Aorta (tissue), 5 donors: ENCODE data around the gene SCML1. TPM values are rescaled to one million over a fixed set of nuclear protein-coding genes. Genes with fewer than 3 reads are reported as not detected.
A peak's percentile ranks its signal among the peaks of the same experiment; 100 is the strongest.
"Not testable (repeated sequence)": the region's sequence is repeated elsewhere in the genome, so short reads cannot be mapped to it uniquely, and the experiment has no call there.

Experiments
- ATAC-seq: fragments of 200-7000 bp; cut with Tn5 transposase; one replicate; pipeline ENCODE4 v1.9.1; 2022; ENCODE audit warnings: moderate library complexity; ENCODE audit not compliant: low FRiP score
- DNase-seq, 2 donors: peaks; one replicate each; pipeline ENCODE4 v3.0.0-alpha.2; 2020
- H3K27ac ChIP-seq, 2 donors: one replicate each; pipeline ENCODE4 v1.5.1; 2013; ENCODE audit warnings: low read length in 2 of 2, mild to moderate bottlenecking in 2 of 2, moderate library complexity in 2 of 2, control low read depth in 1 of 2, inconsistent platforms in 1 of 2, low read depth in 1 of 2
- H3K27me3 ChIP-seq, 2 donors: one replicate each; pipeline ENCODE4 v1.6.1; 2013; ENCODE audit warnings: control low read depth in 1 of 2, low read length in 1 of 2, mild to moderate bottlenecking in 1 of 2, moderate library complexity in 1 of 2; ENCODE audit not compliant: insufficient read depth in 2 of 2, control insufficient read depth in 1 of 2
- H3K36me3 ChIP-seq, 2 donors: one replicate each; pipeline ENCODE4 v1.6.1; 2013; ENCODE audit warnings: control low read depth in 1 of 2, low read length in 1 of 2, mild to moderate bottlenecking in 1 of 2; ENCODE audit not compliant: insufficient read depth in 2 of 2, control insufficient read depth in 1 of 2
- H3K4me1 ChIP-seq, 2 donors: one replicate each; pipeline ENCODE4 v1.6.1; 2013; ENCODE audit warnings: low read length in 2 of 2, control low read depth in 1 of 2, mild to moderate bottlenecking in 1 of 2, moderate library complexity in 1 of 2; ENCODE audit not compliant: insufficient read depth in 2 of 2, control insufficient read depth in 1 of 2
- H3K4me3 ChIP-seq, 2 donors: one replicate each; pipeline ENCODE4 v1.5.1; 2013; ENCODE audit warnings: low read length in 2 of 2, control low read depth in 1 of 2, mild to moderate bottlenecking in 1 of 2
- H3K9me3 ChIP-seq: one replicate; pipeline ENCODE4 v1.6.1; 2013; ENCODE audit warnings: mild to moderate bottlenecking, low read length; ENCODE audit not compliant: control insufficient read depth
- WGBS, 2 donors: extraction: QIAGEN DNeasy Blood & Tissue Kit; methylation state at CpG; one replicate each; pipeline ENCODE4 v1.1.7; 2013; 5-methylcytosine and 5-hydroxymethylcytosine counted together
- intact Hi-C, 2 donors: fragments of 100-400 bp; cut with DNase I; formaldehyde crosslinking; loops; one replicate each; pipeline versions ENCODE4 v1.14.2 to v1.15.0; 2022
- polyA plus RNA-seq, 2 donors: library from polyadenylated mRNA; stranded (reverse); fragments of 200-250 nt; gene quantifications; one replicate each; pipeline ENCODE4 v1.2.3, GENCODE V29; 2013
- total RNA-seq, 2 donors: library from RNA; stranded (reverse); fragmentation: NEBNext Ultra II Directional; extraction: Animal tissue kit (Norgen Biotek cat#: 25700); gene quantifications; one replicate each; pipeline ENCODE4 v1.2.1, GENCODE V29; 2021
- donor health status: healthy with polysubstance abuse.
- donor health status: Bipolar disorder and iron deficiency.
- donor health status: DM: no; HTN: no; CAD: no.
- donor health status: DM: no; HTN: no; CAD: no.
- donor health status: DM: yes; HTN: yes; CAD: no.

Gene SCML1
- total and polyA plus RNA-seq, 4 donors = 5.3 to 16.0 (median 13.6) TPM

DNA sequence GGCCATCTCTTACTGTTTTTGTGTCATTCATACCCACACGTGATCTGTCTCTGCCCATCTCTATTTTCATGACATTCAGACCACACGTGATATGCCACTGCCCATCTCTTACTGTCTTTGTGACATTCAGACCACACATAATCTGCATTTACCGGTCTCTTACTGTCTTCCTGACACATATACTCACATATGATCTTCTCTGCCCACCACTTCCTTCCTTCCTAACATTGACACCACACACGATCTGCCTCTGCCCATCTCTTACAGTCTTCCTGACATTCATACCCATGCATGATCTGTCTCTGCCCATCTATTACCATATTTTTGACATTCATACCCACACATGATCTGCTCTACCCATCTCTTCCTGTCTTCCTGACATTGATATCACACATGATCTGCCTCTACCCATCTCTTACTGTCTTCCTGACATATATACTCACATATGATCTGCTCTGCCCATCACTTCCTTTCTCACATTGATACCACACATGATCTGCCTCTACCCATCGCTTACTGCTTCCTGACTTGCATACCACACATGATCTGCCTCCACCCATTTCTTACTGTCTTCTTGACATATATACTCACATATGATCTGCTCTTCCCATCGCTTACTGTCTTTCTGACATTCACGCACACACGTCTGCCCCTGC lies 36.1 kb downstream of the SCML1 start:
- Histone ChIP-seq H3K27ac (no peak overlapping the region), H3K9me3 (no peaks in the 10 kb centered on the region), H3K27me3 (no peaks in the 10 kb centered on the region), H3K4me1 (no peaks in the 10 kb centered on the region), H3K36me3 (no peaks in the 10 kb centered on the region), H3K4me3 (no peak overlapping the region)
- DNase-seq = no peak
- intact Hi-C loops = no loop called here
- ATAC-seq = no peak
- 67 to 79% methylated on average over 8 of the region's 8 CpGs for WGBS, 2 donors

DNA sequence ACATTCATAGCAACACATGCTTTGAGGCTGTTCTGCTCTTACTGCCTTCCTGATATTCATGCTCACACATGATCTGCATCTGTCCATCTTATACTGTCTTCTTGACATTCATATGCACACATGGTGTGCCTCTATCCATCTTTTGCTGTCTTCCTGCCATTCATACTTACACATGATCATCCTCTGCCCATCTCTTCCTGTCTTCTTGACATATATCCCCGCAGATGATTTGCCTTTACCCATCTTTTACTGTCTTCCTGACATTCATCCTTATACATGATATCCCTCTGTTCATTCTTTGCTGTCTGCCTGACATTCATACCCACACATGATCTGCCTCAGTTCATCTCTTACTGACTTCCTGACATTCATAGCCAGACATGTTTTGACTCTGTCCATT lies 36.8 kb downstream of the SCML1 start:
- no peak overlapping the region for H3K27ac ChIP-seq
- no peaks in the 10 kb centered on the region for H3K4me1 ChIP-seq
- no peaks in the 10 kb centered on the region for H3K36me3 ChIP-seq
- H3K27me3 ChIP-seq = no peaks in the 10 kb centered on the region
- 79 to 90% methylated on average over 1 of the region's 1 CpG for WGBS, 2 donors
- ATAC-seq (no peak), DNase-seq (no peak)
- H3K4me3 ChIP-seq = no peak overlapping the region
- H3K9me3 ChIP-seq = no peaks in the 10 kb centered on the region
- intact Hi-C loops = no loop called here

DNA sequence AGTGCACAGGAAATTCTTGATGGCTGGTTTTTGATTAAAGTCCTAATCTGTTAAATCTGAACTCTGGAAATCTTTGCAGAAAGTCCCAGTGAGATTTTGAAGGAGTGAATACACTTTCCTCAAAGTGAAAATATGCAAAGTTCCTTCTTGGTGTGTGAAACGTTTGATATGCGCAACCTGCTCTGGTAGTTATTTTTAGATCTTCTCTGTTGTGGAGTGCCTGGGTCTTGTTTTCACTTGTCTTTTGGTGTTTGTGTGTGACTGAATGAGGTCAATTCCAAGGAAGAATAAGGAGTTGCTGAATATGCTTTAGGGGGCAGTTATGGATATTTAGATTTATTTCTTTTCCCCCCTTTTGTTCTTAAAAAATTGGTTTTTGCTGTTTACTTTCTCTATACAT lies 41.7 kb downstream of the SCML1 start:
- ATAC-seq (no peak), DNase-seq (no peak)
- H3K4me3 ChIP-seq = no peak overlapping the region
- no peaks in the 10 kb centered on the region for H3K4me1 ChIP-seq
- WGBS, 2 donors = 48 to 57% methylated on average over 2 of the region's 2 CpGs
- no peaks in the 10 kb centered on the region for H3K27me3 ChIP-seq
- no peaks in the 10 kb centered on the region for H3K9me3 ChIP-seq
- H3K27ac ChIP-seq = no peak overlapping the region
- no peaks in the 10 kb centered on the region for H3K36me3 ChIP-seq
- intact Hi-C loops = no loop called here

DNA sequence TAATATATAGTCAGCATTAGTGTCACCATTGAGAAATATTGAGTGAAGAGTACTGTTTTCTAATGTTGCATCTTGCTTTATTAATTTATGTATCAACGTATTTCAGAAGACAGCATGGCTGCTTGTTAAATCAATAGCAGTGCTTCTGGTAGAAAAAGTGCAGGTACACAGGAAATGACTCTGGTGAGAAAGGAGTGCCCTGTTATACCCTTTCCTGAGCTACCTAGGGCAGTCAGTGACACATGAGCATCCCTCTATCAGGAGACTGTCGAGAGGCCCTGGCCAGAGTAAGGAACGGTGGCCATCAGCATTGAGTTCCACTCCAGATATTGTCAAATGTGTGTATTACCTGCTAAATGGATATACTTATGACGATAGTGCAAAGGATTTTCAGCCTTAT lies 42.1 kb downstream of the SCML1 start:
- no peaks in the 10 kb centered on the region for H3K27me3 ChIP-seq
- WGBS, 2 donors = 76 to 92% methylated on average over 4 of the region's 4 CpGs
- intact Hi-C loops = no loop called here

DNA sequence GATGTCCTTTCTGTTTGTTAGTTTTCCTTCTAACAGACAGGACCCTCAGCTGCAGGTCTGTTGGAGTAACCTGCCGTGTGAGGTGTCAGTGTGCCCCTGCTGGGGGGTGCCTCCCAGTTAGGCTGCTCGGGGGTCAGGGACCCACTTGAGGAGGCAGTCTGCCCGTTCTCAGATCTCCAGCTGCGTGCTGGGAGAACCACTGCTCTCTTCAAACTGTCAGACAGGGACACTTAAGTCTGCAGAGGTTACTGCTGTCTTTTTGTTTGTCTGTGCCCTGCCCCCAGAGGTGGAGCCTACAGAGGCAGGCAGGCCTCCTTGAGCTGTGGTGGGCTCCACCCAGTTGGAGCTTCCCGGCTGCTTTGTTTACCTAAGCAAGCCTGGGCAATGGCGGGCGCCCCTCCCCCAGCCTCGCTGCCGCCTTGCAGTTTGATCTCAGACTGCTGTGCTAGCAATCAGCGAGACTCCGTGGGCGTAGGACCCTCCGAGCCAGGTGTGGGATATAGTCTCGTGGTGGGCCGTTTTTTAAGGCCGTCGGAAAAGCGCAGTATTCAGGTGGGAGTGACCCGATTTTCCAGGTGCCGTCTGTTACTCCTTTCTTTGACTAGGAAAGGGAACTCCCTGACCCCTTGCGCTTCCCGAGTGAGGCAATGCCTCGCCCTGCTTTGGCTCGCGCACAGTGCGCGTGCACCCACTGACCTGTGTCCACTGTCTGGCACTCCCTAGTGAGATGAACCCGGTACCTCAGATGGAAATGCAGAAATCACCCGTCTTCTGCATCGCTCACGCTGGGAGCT lies 49.5 kb downstream of the SCML1 start:
- H3K4me1 ChIP-seq, intact Hi-C loops, DNase-seq, ATAC-seq, H3K27ac ChIP-seq, H3K36me3 ChIP-seq, H3K9me3 ChIP-seq, H3K4me3 ChIP-seq, H3K27me3 ChIP-seq: not testable (repeated sequence)
- WGBS, 2 donors = 56 to 65% methylated on average over 24 to 26 of the region's 31 CpGs

More for the DNA sequence above, 42.1 kb downstream of the SCML1 start:
- no peak for DNase-seq
- H3K4me1 ChIP-seq = no peaks in the 10 kb centered on the region
- no peaks in the 10 kb centered on the region for H3K9me3 ChIP-seq
- no peaks in the 10 kb centered on the region for H3K36me3 ChIP-seq
- ATAC-seq = no peak
- H3K4me3 ChIP-seq = no peak overlapping the region
- H3K27ac ChIP-seq = no peak overlapping the region

DNA sequence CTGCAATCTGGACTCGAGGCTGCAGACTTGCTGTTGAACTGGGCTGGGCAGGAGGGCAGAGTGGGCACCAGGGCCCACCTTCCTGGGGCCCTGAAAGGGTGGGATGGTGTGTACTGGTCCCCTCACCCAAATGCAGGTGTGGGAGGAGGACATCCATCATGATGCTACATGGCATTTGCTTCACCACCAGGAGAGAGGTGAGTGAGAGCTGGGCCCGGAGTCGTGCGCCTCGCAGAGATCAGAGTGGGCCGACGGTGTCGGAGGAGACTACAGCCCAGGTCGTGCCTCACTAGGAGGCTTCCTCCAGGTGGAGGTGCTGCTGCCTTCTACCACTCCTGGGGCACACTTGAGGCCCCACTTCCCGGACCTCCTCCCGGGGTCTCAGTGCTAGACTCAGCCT lies 50.3 kb downstream of the SCML1 start:
- no peak for ATAC-seq
- WGBS, 2 donors = 85 to 96% methylated on average over 11 of the region's 11 CpGs
- H3K9me3 ChIP-seq = no peaks in the 10 kb centered on the region
- no peak overlapping the region for H3K27ac ChIP-seq
- intact Hi-C loops = no loop called here
- no peaks in the 10 kb centered on the region for H3K4me1 ChIP-seq
- H3K36me3 ChIP-seq = no peaks in the 10 kb centered on the region
- DNase-seq = no peak
- H3K4me3 ChIP-seq = no peak overlapping the region
- H3K27me3 ChIP-seq = no peaks in the 10 kb centered on the region

DNA sequence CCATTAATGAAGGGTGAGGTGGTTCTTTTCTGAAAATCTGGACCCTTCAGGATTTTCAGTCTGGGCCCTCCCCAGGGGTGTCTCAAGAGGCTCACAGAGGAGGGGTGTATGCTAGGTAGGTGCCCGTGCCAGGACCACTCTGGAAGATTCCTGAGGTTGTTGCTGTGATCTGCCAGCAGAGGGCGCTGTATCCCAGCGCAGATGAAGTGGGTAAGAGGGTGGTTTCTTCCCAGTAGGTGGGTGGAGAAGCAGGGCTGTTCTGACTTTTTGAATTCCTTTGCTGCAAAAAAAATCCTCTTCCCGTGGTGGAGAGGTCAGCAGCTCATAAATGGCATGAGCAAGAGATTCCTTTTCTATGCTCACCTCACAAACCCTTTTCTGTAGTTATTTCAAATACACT lies 51.1 kb downstream of the SCML1 start:
- no peaks in the 10 kb centered on the region for H3K4me1 ChIP-seq
- intact Hi-C loops = no loop called here
- 3 to 6% methylated on average over 4 of the region's 4 CpGs for WGBS, 2 donors
- DNase-seq = peak in 1 of 2 donors; percentile 79
- no peaks in the 10 kb centered on the region for H3K27me3 ChIP-seq
- no peaks in the 10 kb centered on the region for H3K36me3 ChIP-seq
- ATAC-seq = peak; percentile 84
- no peak overlapping the region for H3K27ac ChIP-seq
- H3K9me3 ChIP-seq = no peaks in the 10 kb centered on the region
- H3K4me3 ChIP-seq = no peak overlapping the region

DNA sequence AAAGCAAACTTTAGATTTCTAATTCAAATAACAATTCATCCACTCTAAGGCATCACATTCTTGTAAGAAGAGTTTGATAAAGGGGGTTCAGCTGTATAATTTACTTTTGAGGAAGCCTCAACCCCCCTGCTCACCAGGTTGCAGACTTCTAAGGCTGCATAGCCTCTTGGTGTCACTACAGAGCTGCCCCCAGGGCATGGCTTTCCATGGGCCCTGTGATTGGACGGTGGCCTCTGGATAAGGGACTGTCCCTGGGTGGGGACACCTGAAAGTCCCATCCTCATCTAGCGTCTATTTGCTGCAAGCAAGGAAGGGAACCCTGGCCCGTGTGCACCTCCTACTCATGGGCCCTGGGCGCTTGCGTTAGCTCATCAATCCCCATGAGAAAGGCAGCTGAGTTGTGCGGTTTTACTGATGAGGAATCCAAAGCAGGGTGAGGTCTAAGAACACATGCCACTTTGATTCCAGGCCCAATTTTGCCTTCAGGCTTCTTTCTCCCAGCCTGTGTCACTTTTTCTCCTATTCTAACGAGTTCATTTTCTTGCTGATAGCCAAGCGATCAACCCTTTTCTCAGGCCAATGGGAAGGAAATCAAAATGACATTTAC lies 51.8 kb downstream of the SCML1 start:
- 67 to 86% methylated on average over 8 of the region's 8 CpGs for WGBS, 2 donors
- no peaks in the 10 kb centered on the region for H3K27me3 ChIP-seq

DNA sequence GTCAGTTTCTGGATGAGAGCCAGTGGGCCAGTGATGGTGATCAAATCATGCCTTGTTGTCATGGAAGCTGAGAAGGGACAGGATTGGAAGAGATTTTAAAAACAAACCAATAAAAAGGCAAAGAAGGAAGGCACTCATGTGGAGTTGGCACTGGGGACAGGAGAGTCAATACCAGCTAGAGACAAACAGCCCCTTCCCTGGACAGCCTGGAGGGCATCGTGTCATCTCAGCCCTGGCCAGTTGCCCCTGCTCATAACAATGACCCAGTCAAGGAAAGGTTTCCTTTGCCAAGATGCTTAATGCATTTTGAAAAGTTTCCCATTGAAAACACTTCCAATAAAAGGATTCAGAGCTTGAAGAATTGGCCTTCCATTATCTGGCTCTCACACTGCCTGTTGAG lies 55.5 kb downstream of the SCML1 start:
- DNase-seq (no peak), ATAC-seq (no peak)
- H3K27ac ChIP-seq = no peak overlapping the region
- no peak overlapping the region for H3K4me3 ChIP-seq
- H3K4me1 ChIP-seq = no peaks in the 10 kb centered on the region
- no peaks in the 10 kb centered on the region for H3K9me3 ChIP-seq
- intact Hi-C loops = no loop called here
- no peaks in the 10 kb centered on the region for H3K27me3 ChIP-seq
- H3K36me3 ChIP-seq = no peaks in the 10 kb centered on the region
- 10 to 16% methylated on average over 1 of the region's 1 CpG for WGBS, 2 donors

More for the DNA sequence above, 51.8 kb downstream of the SCML1 start:
- no peaks in the 10 kb centered on the region for H3K4me1 ChIP-seq
- intact Hi-C loops = no loop called here
- H3K27ac ChIP-seq = no peak overlapping the region
- no peak for DNase-seq
- peak; percentile 33 for ATAC-seq
- no peaks in the 10 kb centered on the region for H3K36me3 ChIP-seq
- H3K4me3 ChIP-seq = no peak overlapping the region
- H3K9me3 ChIP-seq = no peaks in the 10 kb centered on the region
